ENCODE measurements around the gene ERP27.

The ERP27 gene

DNA sequence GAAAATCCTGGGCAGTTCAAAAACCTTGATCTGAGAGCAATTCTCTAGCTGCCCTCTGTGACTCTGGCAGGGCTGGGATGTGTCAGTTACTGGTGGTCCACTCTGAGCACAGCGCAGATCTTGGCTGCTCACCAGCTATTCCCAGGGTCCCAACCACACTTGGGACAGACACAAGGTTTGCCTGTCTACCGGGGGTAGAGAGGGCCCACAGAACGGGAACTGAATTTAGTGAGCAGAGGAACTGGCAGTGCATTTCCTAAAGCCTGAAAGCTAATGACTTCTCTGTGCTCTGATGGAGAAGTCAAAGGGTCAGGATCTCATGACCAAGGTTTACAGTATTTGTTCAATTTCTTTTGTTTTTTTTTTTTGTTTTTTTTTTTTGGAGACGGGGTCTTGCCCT, 37.1 kb upstream of the ERP27 start:
- H3K27ac ChIP-seq (ENCODE audit: insufficient read depth, low read length, poor library complexity, severe bottlenecking), result no peak overlapping the region
- H3K4me1 ChIP-seq (ENCODE audit: control insufficient read depth, insufficient read depth, low read length, poor library complexity, severe bottlenecking), result peaks cover 12% of the 10 kb centered on the region
- H3K4me3 ChIP-seq (ENCODE audit: insufficient read depth, low read depth, low read length, poor library complexity, severe bottlenecking), result no peak overlapping the region
- no peaks in the 10 kb centered on the region for H3K36me3 ChIP-seq (ENCODE audit: control insufficient read depth, insufficient read depth, low read length)
- no peak for DNase-seq
- no peaks in the 10 kb centered on the region for H3K9me3 ChIP-seq (ENCODE audit: control insufficient read depth, low read length)
- no peaks in the 10 kb centered on the region for H3K27me3 ChIP-seq (replicated peaks; ENCODE audit: control insufficient read depth, insufficient read depth, low read length, poor library complexity, severe bottlenecking)

DNA sequence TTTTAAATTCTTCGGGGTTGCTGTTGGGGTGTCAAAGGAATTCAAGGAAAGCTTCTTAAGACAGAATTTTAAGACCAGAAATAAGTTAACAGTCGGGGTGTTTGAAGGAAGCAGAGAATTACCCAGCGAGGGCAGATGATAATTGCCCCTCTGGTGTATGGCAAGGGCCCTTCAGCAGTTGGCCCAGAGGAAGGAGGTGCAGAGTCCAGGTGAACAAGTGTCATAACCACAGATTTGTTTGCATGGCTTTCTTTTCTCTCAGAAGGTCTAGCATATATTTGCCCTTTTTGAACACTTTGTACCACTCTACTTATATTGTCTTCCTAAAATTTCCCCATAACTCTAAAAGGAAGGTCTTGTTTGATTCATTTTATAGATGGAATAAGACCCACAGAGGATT, 36.3 kb upstream of the ERP27 start:
- no peaks in the 10 kb centered on the region for H3K9me3 ChIP-seq (ENCODE audit: control insufficient read depth, low read length)
- no peak overlapping the region for H3K27ac ChIP-seq (ENCODE audit: insufficient read depth, low read length, poor library complexity, severe bottlenecking)
- no peaks in the 10 kb centered on the region for H3K36me3 ChIP-seq (ENCODE audit: control insufficient read depth, insufficient read depth, low read length)
- H3K27me3 ChIP-seq (replicated peaks; ENCODE audit: control insufficient read depth, insufficient read depth, low read length, poor library complexity, severe bottlenecking), result no peaks in the 10 kb centered on the region
- no peak for DNase-seq
- peaks cover 4% of the 10 kb centered on the region for H3K4me1 ChIP-seq (ENCODE audit: control insufficient read depth, insufficient read depth, low read length, poor library complexity, severe bottlenecking)
- H3K4me3 ChIP-seq (ENCODE audit: insufficient read depth, low read depth, low read length, poor library complexity, severe bottlenecking), result no peak overlapping the region

DNA sequence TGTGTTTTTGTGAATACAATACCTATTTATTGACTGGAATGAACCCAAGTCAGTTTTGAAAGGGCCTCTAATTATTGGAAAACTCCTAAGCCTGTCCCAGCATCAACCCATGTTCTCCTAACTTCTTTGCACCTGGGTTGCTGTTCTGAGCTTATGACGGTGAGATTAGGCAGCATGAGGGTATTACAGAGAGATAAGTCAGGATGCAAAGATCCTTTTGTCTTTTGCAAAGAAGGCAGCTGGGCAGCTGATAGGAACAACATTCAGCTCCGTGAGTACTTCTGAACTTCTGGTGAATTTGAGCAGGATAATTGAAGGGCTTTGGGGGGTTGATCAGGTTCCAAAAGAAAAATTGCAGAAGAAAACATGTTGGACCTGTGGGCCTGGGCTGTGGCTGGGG, 34.5 kb upstream of the ERP27 start, which contains the start of gene PDE6H:
PDE6H (plus strand) TSS at position 227 of the 400 bp plus-strand sequence. CDS start 4,971 bp downstream, outside the sequence.
- Histone ChIP-seq H3K4me3 (ENCODE audit: insufficient read depth, low read depth, low read length, poor library complexity, severe bottlenecking) (no peak within 1 kb of the TSS), H3K4me1 (ENCODE audit: control insufficient read depth, insufficient read depth, low read length, poor library complexity, severe bottlenecking) (no peaks in the 10 kb centered on the region), H3K9me3 (ENCODE audit: control insufficient read depth, low read length) (no peaks in the 10 kb centered on the region), H3K36me3 (ENCODE audit: control insufficient read depth, insufficient read depth, low read length) (no peaks in the 10 kb centered on the region), H3K27ac (ENCODE audit: insufficient read depth, low read length, poor library complexity, severe bottlenecking) (no peak within 1 kb of the TSS), H3K27me3 (replicated peaks; ENCODE audit: control insufficient read depth, insufficient read depth, low read length, poor library complexity, severe bottlenecking) (no peaks in the 10 kb centered on the region)
- no peak for DNase-seq

DNA sequence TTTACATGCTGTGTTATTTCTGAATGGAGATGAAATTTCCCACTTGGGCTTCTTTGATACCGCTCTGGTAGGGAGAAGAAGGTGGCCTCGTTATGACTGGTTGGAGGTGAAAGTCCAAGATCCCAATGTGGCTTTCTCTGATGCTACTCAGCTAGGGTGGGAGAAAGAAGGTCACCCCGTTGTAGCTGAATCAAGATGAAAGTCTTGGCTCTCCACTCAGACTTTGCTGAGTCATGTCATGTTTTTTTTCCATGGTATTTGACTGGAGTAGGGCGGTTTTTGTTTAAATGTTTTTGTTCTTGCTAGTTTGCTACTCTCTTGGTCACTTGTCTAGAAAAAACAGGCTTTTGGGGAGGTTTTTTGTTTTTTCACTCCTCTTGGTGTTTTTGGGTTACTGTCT, 32.1 kb upstream of the ERP27 start:
- H3K9me3 ChIP-seq (ENCODE audit: control insufficient read depth, low read length), result no peaks in the 10 kb centered on the region
- no peak overlapping the region for H3K4me3 ChIP-seq (ENCODE audit: insufficient read depth, low read depth, low read length, poor library complexity, severe bottlenecking)
- no peaks in the 10 kb centered on the region for H3K4me1 ChIP-seq (ENCODE audit: control insufficient read depth, insufficient read depth, low read length, poor library complexity, severe bottlenecking)
- no peaks in the 10 kb centered on the region for H3K27me3 ChIP-seq (replicated peaks; ENCODE audit: control insufficient read depth, insufficient read depth, low read length, poor library complexity, severe bottlenecking)
- H3K27ac ChIP-seq (ENCODE audit: insufficient read depth, low read length, poor library complexity, severe bottlenecking), result no peak overlapping the region
- H3K36me3 ChIP-seq (ENCODE audit: control insufficient read depth, insufficient read depth, low read length), result no peaks in the 10 kb centered on the region
- no peak for DNase-seq

DNA sequence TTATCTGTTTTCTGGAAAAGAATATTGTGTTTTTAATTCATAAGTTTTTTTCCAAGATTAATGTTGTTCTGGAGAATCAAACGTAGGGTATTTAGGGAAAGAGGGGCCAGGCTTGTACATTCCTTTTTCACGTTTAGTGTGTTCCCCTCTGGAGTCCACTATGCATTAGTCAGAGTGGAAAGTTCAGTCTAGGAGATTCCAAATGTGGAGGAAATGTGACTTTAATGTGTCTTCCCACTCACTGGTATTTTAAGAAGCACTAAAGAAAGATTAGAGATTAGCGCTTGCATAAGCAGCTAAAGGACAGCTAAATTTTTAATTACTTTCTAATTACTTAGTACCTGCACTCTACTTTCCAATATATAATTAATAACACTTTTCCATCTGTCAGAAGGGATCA, 30.1 kb upstream of the ERP27 start:
- no peak for DNase-seq
- Histone ChIP-seq H3K27ac (ENCODE audit: insufficient read depth, low read length, poor library complexity, severe bottlenecking) (no peak overlapping the region), H3K4me3 (ENCODE audit: insufficient read depth, low read depth, low read length, poor library complexity, severe bottlenecking) (no peak overlapping the region), H3K4me1 (ENCODE audit: control insufficient read depth, insufficient read depth, low read length, poor library complexity, severe bottlenecking) (peaks cover 16% of the 10 kb centered on the region), H3K36me3 (ENCODE audit: control insufficient read depth, insufficient read depth, low read length) (no peaks in the 10 kb centered on the region), H3K27me3 (replicated peaks; ENCODE audit: control insufficient read depth, insufficient read depth, low read length, poor library complexity, severe bottlenecking) (no peaks in the 10 kb centered on the region), H3K9me3 (ENCODE audit: control insufficient read depth, low read length) (no peaks in the 10 kb centered on the region)

DNA sequence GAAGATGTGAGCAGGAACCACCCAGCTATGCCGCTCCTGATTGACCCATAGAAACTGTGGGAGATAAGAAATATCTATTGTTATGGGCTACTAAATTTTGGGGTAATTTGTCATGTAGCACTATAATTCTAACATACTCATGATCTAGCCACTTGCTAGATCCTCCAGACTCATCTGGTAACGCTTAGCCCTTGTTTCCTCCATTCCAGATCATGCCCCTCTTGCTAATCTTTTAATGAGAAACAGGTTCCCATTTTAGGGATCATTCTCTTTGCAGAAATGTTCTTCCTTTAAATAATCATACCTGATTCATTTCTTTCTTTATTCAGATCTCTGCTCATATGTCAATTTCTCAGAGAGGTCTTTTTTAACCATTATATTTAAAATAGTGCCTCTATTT, 26.9 kb upstream of the ERP27 start:
- no peaks in the 10 kb centered on the region for H3K27me3 ChIP-seq (replicated peaks; ENCODE audit: control insufficient read depth, insufficient read depth, low read length, poor library complexity, severe bottlenecking)
- H3K4me1 ChIP-seq (ENCODE audit: control insufficient read depth, insufficient read depth, low read length, poor library complexity, severe bottlenecking), result peaks cover 25% of the 10 kb centered on the region
- DNase-seq, result no peak
- H3K27ac ChIP-seq (ENCODE audit: insufficient read depth, low read length, poor library complexity, severe bottlenecking), result peak overlapping the region; percentile 90
- no peak overlapping the region for H3K4me3 ChIP-seq (ENCODE audit: insufficient read depth, low read depth, low read length, poor library complexity, severe bottlenecking)
- no peaks in the 10 kb centered on the region for H3K9me3 ChIP-seq (ENCODE audit: control insufficient read depth, low read length)
- no peaks in the 10 kb centered on the region for H3K36me3 ChIP-seq (ENCODE audit: control insufficient read depth, insufficient read depth, low read length)

DNA sequence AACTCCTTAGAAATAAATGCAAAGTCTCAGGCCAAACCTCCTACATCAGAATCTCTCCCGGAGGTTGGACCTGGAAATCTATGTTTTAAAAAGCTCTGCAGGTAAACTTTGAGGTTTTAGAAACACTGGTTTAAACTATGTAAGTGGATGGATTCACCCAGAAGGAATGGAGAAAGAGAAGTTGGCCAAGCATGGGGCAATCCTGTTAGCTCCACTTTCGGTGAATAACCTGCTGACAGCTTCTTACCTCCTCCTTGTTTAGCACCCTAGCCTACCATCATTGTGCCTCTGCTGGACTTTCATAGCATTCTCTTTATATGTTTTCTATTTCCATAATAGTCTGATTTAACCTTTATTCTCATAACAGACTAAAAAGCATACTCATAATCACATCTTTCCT, 26.1 kb upstream of the ERP27 start:
- Histone ChIP-seq H3K27me3 (replicated peaks; ENCODE audit: control insufficient read depth, insufficient read depth, low read length, poor library complexity, severe bottlenecking) (no peaks in the 10 kb centered on the region), H3K4me3 (ENCODE audit: insufficient read depth, low read depth, low read length, poor library complexity, severe bottlenecking) (no peak overlapping the region), H3K27ac (ENCODE audit: insufficient read depth, low read length, poor library complexity, severe bottlenecking) (peak overlapping the region; percentile 90), H3K36me3 (ENCODE audit: control insufficient read depth, insufficient read depth, low read length) (no peaks in the 10 kb centered on the region), H3K9me3 (ENCODE audit: control insufficient read depth, low read length) (no peaks in the 10 kb centered on the region), H3K4me1 (ENCODE audit: control insufficient read depth, insufficient read depth, low read length, poor library complexity, severe bottlenecking) (peaks cover 30% of the 10 kb centered on the region)
- DNase-seq, result no peak

DNA sequence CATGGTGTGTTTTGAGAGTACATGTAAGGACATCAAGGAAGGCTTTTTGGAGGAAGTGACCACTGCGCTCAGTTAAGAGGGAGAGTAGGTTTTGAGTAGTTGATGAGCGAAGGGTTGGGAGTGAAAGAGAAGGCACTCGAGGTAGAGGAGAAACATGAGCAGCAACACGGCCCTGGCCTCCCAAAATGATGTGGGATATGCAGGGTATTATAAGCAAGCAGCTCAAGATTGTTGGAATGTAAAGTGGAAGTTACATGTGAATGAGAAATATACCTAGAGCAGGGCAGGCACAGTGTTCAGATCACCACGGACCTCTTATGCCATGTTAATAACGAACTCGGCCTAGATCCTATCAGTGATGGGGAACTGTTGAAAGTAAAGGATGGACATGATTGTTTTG, 25.2 kb upstream of the ERP27 start:
- H3K9me3 ChIP-seq (ENCODE audit: control insufficient read depth, low read length), result no peaks in the 10 kb centered on the region

DNA sequence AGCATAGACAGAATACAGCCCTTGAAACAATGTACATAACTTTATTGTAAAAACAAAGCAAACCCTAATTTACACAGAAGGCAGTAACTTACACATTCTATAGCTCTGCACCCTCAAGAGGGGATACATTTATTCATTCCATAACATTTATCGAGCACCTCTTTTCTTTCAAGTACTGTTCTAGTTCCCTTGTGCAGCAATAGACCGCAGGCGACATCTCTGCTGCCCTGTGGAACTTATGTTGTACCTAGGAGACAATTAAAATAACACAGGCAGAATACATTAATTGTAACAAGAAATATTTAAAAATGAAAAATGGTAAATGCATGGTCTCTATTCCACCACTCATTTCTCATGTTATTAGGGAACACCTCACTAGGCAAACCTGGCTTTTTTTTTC, 24.5 kb upstream of the ERP27 start:
- no peaks in the 10 kb centered on the region for H3K36me3 ChIP-seq (ENCODE audit: control insufficient read depth, insufficient read depth, low read length)
- no peak overlapping the region for H3K4me3 ChIP-seq (ENCODE audit: insufficient read depth, low read depth, low read length, poor library complexity, severe bottlenecking)
- H3K4me1 ChIP-seq (ENCODE audit: control insufficient read depth, insufficient read depth, low read length, poor library complexity, severe bottlenecking), result peaks cover 30% of the 10 kb centered on the region
- H3K27me3 ChIP-seq (replicated peaks; ENCODE audit: control insufficient read depth, insufficient read depth, low read length, poor library complexity, severe bottlenecking), result no peaks in the 10 kb centered on the region
- H3K9me3 ChIP-seq (ENCODE audit: control insufficient read depth, low read length), result no peaks in the 10 kb centered on the region
- H3K27ac ChIP-seq (ENCODE audit: insufficient read depth, low read length, poor library complexity, severe bottlenecking), result peak overlapping the region; percentile 90
- no peak for DNase-seq

More for the DNA sequence above, 25.2 kb upstream of the ERP27 start:
- no peaks in the 10 kb centered on the region for H3K27me3 ChIP-seq (replicated peaks; ENCODE audit: control insufficient read depth, insufficient read depth, low read length, poor library complexity, severe bottlenecking)
- no peak overlapping the region for H3K4me3 ChIP-seq (ENCODE audit: insufficient read depth, low read depth, low read length, poor library complexity, severe bottlenecking)
- peaks cover 30% of the 10 kb centered on the region for H3K4me1 ChIP-seq (ENCODE audit: control insufficient read depth, insufficient read depth, low read length, poor library complexity, severe bottlenecking)
- DNase-seq, result no peak
- no peaks in the 10 kb centered on the region for H3K36me3 ChIP-seq (ENCODE audit: control insufficient read depth, insufficient read depth, low read length)
- H3K27ac ChIP-seq (ENCODE audit: insufficient read depth, low read length, poor library complexity, severe bottlenecking), result peak overlapping the region; percentile 90

DNA sequence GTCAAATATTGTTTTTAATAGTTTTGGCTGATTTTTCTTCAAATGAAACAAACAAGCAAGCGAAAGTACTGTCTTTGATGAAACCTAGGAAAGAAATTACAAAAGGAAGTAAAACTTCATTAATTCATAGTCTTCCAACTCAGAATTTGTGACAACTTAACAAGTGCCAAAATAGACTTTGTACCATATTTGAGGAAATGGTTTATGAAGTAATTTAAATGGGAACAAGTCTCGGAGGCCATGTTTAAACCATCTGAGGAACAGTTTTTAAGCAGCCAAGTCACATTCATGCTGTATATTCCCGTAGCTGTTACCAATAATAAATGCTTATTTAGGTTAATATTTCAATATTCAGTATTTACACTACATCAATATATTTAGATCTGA, 23.8 kb upstream of the ERP27 start:
- Histone ChIP-seq H3K9me3 (ENCODE audit: control insufficient read depth, low read length) (no peaks in the 10 kb centered on the region), H3K4me3 (ENCODE audit: insufficient read depth, low read depth, low read length, poor library complexity, severe bottlenecking) (peak overlapping the region; percentile 64), H3K4me1 (ENCODE audit: control insufficient read depth, insufficient read depth, low read length, poor library complexity, severe bottlenecking) (peaks cover 35% of the 10 kb centered on the region), H3K27ac (ENCODE audit: insufficient read depth, low read length, poor library complexity, severe bottlenecking) (peak overlapping the region; percentile 90), H3K27me3 (replicated peaks; ENCODE audit: control insufficient read depth, insufficient read depth, low read length, poor library complexity, severe bottlenecking) (no peaks in the 10 kb centered on the region), H3K36me3 (ENCODE audit: control insufficient read depth, insufficient read depth, low read length) (no peaks in the 10 kb centered on the region)
- DNase-seq, result no peak
